ENCODE results near the gene SLC27A2. TPM values are rescaled to one million over a fixed set of nuclear protein-coding genes. Genes with fewer than 3 reads are reported as not detected.
A peak's percentile ranks its signal among the peaks of the same experiment; 100 is the strongest.

The SLC27A2 gene
- total and polyA plus RNA-seq, 2 donors (not counting 1 experiment from before 2014, with no cell fraction given) = 0.49 to 0.66 TPM

DNA sequence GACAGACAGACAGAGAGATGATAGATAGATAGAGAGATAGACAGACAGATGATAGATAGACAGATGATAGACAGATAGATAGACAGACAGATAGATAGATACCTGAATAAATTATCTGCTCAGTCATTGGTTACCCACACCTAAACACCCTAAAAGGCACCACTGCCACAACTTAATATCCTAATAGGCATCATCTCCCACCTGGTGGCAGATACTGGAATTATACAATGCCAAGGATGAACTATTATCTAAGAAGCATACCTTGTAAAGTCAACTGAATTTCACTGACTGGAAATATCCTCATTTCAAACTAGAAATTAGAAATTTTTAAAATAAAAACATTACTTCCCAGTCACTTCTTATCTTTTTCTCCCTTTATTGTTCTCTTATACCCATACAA, 43.6 kb upstream of the SLC27A2 start:
- Histone ChIP-seq H3K4me3 (replicated peaks in 1 of 4; ENCODE audit: control extremely low read depth in 1 of 4, insufficient read depth in 1 of 4, low read depth in 3 of 4, low read length in 4 of 4) (no peak overlapping the region), H3K4me2 (ENCODE audit: extremely low read depth, insufficient read depth, low read length) (no peak overlapping the region), H3K27ac (ENCODE audit: insufficient read depth, low read length) (peak overlapping the region; percentile 87), H2AFZ (ENCODE audit: low read length) (no peak overlapping the region), H3K79me2 (ENCODE audit: control insufficient read depth, insufficient read depth, low read length) (no peaks in the 10 kb centered on the region), H3K36me3 (ENCODE audit: control insufficient read depth, insufficient read depth, low read length) (no peaks in the 10 kb centered on the region), H3K4me1 (ENCODE audit: control insufficient read depth, extremely low read depth, insufficient read depth, low read length) (peaks cover 13% of the 10 kb centered on the region), H3K9ac (ENCODE audit: insufficient read depth, low read length) (no peak overlapping the region), H4K20me1 (ENCODE audit: control insufficient read depth, extremely low read depth, insufficient read depth, low read length) (no peaks in the 10 kb centered on the region), H3K27me3 (ENCODE audit: control insufficient read depth, insufficient read depth, low read length) (no peaks in the 10 kb centered on the region), H3K9me3 (ENCODE audit: control insufficient read depth, insufficient read depth, low read depth, low read length) (no peaks in the 10 kb centered on the region)
- DNase-seq (ENCODE audit: low read depth in 2 of 2) = peak in 1 of 2 donors; percentile 27
- TF ChIP-seq, protein P1, sequence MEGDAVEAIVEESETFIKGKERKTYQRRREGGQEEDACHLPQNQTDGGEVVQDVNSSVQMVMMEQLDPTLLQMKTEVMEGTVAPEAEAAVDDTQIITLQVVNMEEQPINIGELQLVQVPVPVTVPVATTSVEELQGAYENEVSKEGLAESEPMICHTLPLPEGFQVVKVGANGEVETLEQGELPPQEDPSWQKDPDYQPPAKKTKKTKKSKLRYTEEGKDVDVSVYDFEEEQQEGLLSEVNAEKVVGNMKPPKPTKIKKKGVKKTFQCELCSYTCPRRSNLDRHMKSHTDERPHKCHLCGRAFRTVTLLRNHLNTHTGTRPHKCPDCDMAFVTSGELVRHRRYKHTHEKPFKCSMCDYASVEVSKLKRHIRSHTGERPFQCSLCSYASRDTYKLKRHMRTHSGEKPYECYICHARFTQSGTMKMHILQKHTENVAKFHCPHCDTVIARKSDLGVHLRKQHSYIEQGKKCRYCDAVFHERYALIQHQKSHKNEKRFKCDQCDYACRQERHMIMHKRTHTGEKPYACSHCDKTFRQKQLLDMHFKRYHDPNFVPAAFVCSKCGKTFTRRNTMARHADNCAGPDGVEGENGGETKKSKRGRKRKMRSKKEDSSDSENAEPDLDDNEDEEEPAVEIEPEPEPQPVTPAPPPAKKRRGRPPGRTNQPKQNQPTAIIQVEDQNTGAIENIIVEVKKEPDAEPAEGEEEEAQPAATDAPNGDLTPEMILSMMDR (conservative IDR thresholded peaks at IDR 0.05 in 1 of 2, IDR thresholded peaks at IDR 0.05 in 1 of 2; ENCODE audit: low read depth in 1 of 2, low read length in 2 of 2) = peak in 1 of 2 donors; percentile 10
- TF ChIP-seq EZH2 (IDR thresholded peaks at IDR 0.05; ENCODE audit: low read length, missing control alignments) = no peak

DNA sequence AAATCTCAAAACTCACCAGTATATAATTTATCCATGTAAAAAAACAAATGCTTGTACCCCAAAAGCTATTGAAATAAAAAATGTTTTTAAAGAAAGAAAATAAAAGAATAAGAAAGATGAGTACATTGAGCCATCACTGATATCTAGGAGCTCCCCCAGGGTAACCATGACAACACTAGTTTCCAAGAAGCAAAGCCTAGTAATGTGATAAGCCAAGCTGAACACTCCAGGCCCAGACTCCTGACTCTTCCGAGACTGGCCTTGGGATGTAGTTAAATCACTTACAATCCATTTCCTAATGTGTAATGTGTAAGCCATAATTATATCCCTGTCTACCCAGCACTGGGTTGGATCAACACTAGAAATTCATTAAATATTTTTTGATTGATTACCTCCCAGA, 41.9 kb upstream of the SLC27A2 start:
- H3K27ac ChIP-seq (ENCODE audit: insufficient read depth, low read length) = no peak overlapping the region
- H3K9me3 ChIP-seq (ENCODE audit: control insufficient read depth, insufficient read depth, low read depth, low read length) = no peaks in the 10 kb centered on the region
- no peaks in the 10 kb centered on the region for H4K20me1 ChIP-seq (ENCODE audit: control insufficient read depth, extremely low read depth, insufficient read depth, low read length)
- no peaks in the 10 kb centered on the region for H3K36me3 ChIP-seq (ENCODE audit: control insufficient read depth, insufficient read depth, low read length)
- no peak overlapping the region for H3K4me2 ChIP-seq (ENCODE audit: extremely low read depth, insufficient read depth, low read length)
- DNase-seq (ENCODE audit: low read depth in 2 of 2) = no peak
- H2AFZ ChIP-seq (ENCODE audit: low read length) = no peak overlapping the region
- H3K4me3 ChIP-seq (replicated peaks in 1 of 4; ENCODE audit: control extremely low read depth in 1 of 4, insufficient read depth in 1 of 4, low read depth in 3 of 4, low read length in 4 of 4) = no peak overlapping the region
- no peak for TF ChIP-seq EZH2 (IDR thresholded peaks at IDR 0.05; ENCODE audit: low read length, missing control alignments)
- TF ChIP-seq, protein P1 (conservative IDR thresholded peaks at IDR 0.05 in 1 of 2, IDR thresholded peaks at IDR 0.05 in 1 of 2; ENCODE audit: low read depth in 1 of 2, low read length in 2 of 2) = no peak
- no peak overlapping the region for H3K9ac ChIP-seq (ENCODE audit: insufficient read depth, low read length)
- H3K27me3 ChIP-seq (ENCODE audit: control insufficient read depth, insufficient read depth, low read length) = no peaks in the 10 kb centered on the region
- no peaks in the 10 kb centered on the region for H3K79me2 ChIP-seq (ENCODE audit: control insufficient read depth, insufficient read depth, low read length)
- peaks cover 13% of the 10 kb centered on the region for H3K4me1 ChIP-seq (ENCODE audit: control insufficient read depth, extremely low read depth, insufficient read depth, low read length)

DNA sequence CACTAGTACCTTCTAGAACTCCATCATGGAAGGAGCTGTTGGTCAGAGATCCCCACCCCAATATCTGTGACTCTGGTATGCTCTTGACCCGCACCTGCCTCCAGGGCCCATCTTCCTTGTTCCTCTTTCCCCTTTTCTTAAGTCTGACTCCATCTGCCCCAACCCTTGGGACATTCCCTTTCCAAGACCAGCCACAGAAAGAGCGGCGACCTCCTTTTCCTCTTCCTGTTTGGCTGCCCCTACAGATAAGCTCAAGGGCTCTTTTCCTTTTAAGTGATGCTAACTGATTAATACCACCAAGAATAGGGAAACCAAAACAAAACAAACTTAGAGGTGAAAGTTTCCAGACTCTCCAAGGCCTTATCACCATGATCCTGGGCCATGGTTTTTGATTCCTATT, 41.0 kb upstream of the SLC27A2 start:
- Histone ChIP-seq H3K4me1 (ENCODE audit: control insufficient read depth, extremely low read depth, insufficient read depth, low read length) (peaks cover 10% of the 10 kb centered on the region), H3K4me3 (replicated peaks in 1 of 4; ENCODE audit: control extremely low read depth in 1 of 4, insufficient read depth in 1 of 4, low read depth in 3 of 4, low read length in 4 of 4) (no peak overlapping the region), H3K79me2 (ENCODE audit: control insufficient read depth, insufficient read depth, low read length) (no peaks in the 10 kb centered on the region), H3K27me3 (ENCODE audit: control insufficient read depth, insufficient read depth, low read length) (no peaks in the 10 kb centered on the region), H2AFZ (ENCODE audit: low read length) (no peak overlapping the region), H3K9ac (ENCODE audit: insufficient read depth, low read length) (no peak overlapping the region), H3K27ac (ENCODE audit: insufficient read depth, low read length) (no peak overlapping the region), H3K9me3 (ENCODE audit: control insufficient read depth, insufficient read depth, low read depth, low read length) (no peaks in the 10 kb centered on the region), H3K36me3 (ENCODE audit: control insufficient read depth, insufficient read depth, low read length) (no peaks in the 10 kb centered on the region), H4K20me1 (ENCODE audit: control insufficient read depth, extremely low read depth, insufficient read depth, low read length) (no peaks in the 10 kb centered on the region), H3K4me2 (ENCODE audit: extremely low read depth, insufficient read depth, low read length) (no peak overlapping the region)
- no peak for DNase-seq (ENCODE audit: low read depth in 2 of 2)
- TF ChIP-seq, protein P1 (conservative IDR thresholded peaks at IDR 0.05 in 1 of 2, IDR thresholded peaks at IDR 0.05 in 1 of 2; ENCODE audit: low read depth in 1 of 2, low read length in 2 of 2) = no peak
- TF ChIP-seq EZH2 (IDR thresholded peaks at IDR 0.05; ENCODE audit: low read length, missing control alignments) = no peak
